Loucy (cell line): ENCODE data around the gene STXBP5.

ENCODE experiments used
- H2AFZ ChIP-seq: fragments of 200-600 bp; sonication (generic); 2 replicates; pipeline ENCODE4 v1.6.0; 2016; ENCODE audit warnings: antibody characterized with exemption, mild to moderate bottlenecking, low read length, moderate library complexity
- H3F3A ChIP-seq: fragments of 200-600 bp; 2 replicates; pipeline ENCODE4 v1.6.0; 2016; ENCODE audit warnings: antibody characterized with exemption, low read depth, mild to moderate bottlenecking
- H3K27me3 ChIP-seq: fragments of 200-600 bp; sonication (generic); 2 replicates; pipeline ENCODE4 v1.6.1; 2014; ENCODE audit warnings: low read length, mild to moderate bottlenecking; ENCODE audit not compliant: insufficient read depth, poor library complexity, severe bottlenecking
- H3K36me3 ChIP-seq: fragments of 200-600 bp; sonication (generic); 2 replicates; pipeline ENCODE4 v1.6.1; 2016; ENCODE audit warnings: low read length; ENCODE audit not compliant: insufficient read depth
- H3K4me1 ChIP-seq: fragments of 200-600 bp; sonication (generic); 2 replicates; pipeline ENCODE4 v1.5.1; 2014; ENCODE audit warnings: low read length, mild to moderate bottlenecking; ENCODE audit not compliant: insufficient read depth, poor library complexity, severe bottlenecking
- H3K4me2 ChIP-seq: fragments of 200-600 bp; sonication (generic); 2 replicates; pipeline ENCODE4 v1.6.0; 2014; ENCODE audit warnings: antibody characterized with exemption, low read length, low read depth, mild to moderate bottlenecking; ENCODE audit not compliant: poor library complexity, severe bottlenecking
- H3K4me3 ChIP-seq: fragments of 200-600 bp; sonication (generic); 2 replicates; pipeline ENCODE4 v1.5.1; 2014; ENCODE audit warnings: low read length, mild to moderate bottlenecking, mixed read lengths; ENCODE audit not compliant: poor library complexity, severe bottlenecking
- H3K79me2 ChIP-seq: fragments of 200-600 bp; sonication (generic); 2 replicates; pipeline ENCODE4 v1.6.1; 2014; ENCODE audit warnings: low read length; ENCODE audit not compliant: insufficient read depth
- H3K9ac ChIP-seq: fragments of 200-600 bp; sonication (generic); 2 replicates; pipeline ENCODE4 v1.6.0; 2014; ENCODE audit warnings: mild to moderate bottlenecking, low read depth, low read length, moderate library complexity; ENCODE audit not compliant: poor library complexity, severe bottlenecking
- H3K9me2 ChIP-seq: fragments of 200-600 bp; sonication (generic); replicated peaks from 2 replicates; pipeline ENCODE4 v1.6.1; 2016; ENCODE audit warnings: low read depth, low read length, mixed read lengths
- H3K9me3 ChIP-seq: fragments of 200-600 bp; sonication (generic); 2 replicates; pipeline ENCODE4 v1.6.1; 2014; ENCODE audit warnings: mild to moderate bottlenecking, antibody characterized with exemption, low read length, low read depth; ENCODE audit not compliant: insufficient read depth
- H4K20me1 ChIP-seq: fragments of 200-600 bp; sonication (generic); 2 replicates; pipeline ENCODE4 v1.6.0; 2014; ENCODE audit warnings: antibody characterized with exemption, low read length, mild to moderate bottlenecking; ENCODE audit not compliant: insufficient read depth, poor library complexity, severe bottlenecking
- CTCF ChIP-seq: fragments of 200-600 bp; sonication (generic); conservative IDR thresholded peaks from 2 replicates; pipeline ENCODE4 v1.5.1; 2014; ENCODE audit warnings: mild to moderate bottlenecking, antibody characterized with exemption, low read length
- EZH2phosphoT487 ChIP-seq: fragments of 200-600 bp; IDR thresholded peaks from 2 replicates; pipeline ENCODE4 v1.6.1; 2018; ENCODE audit warnings: antibody characterized with exemption, mild to moderate bottlenecking, moderate library complexity, borderline replicate concordance

Gene STXBP5

GRCh38 chr6:147434076-147434475, 229.9 kb downstream of the STXBP5 start:
- no peak overlapping the region for H3K4me2 ChIP-seq
- no peaks in the 10 kb centered on the region for H3K9me2 ChIP-seq
- H3K4me1 ChIP-seq = no peaks in the 10 kb centered on the region
- H4K20me1 ChIP-seq = no peaks in the 10 kb centered on the region
- H3K27me3 ChIP-seq = no peaks in the 10 kb centered on the region
- H2AFZ ChIP-seq = no peak overlapping the region
- no peaks in the 10 kb centered on the region for H3K36me3 ChIP-seq
- TF ChIP-seq EZH2phosphoT487 (no peak), CTCF (no peak)
- no peaks in the 10 kb centered on the region for H3K9me3 ChIP-seq
- no peak overlapping the region for H3K4me3 ChIP-seq
- no peaks in the 10 kb centered on the region for H3F3A ChIP-seq
- no peaks in the 10 kb centered on the region for H3K79me2 ChIP-seq
- H3K9ac ChIP-seq = no peak overlapping the region

GRCh38 chr6:147434516-147434915, 230.3 kb downstream of the STXBP5 start:
- H3K4me3 ChIP-seq = no peak overlapping the region
- H3F3A ChIP-seq = no peaks in the 10 kb centered on the region
- no peaks in the 10 kb centered on the region for H3K4me1 ChIP-seq
- H3K36me3 ChIP-seq = no peaks in the 10 kb centered on the region
- no peaks in the 10 kb centered on the region for H3K9me2 ChIP-seq
- H4K20me1 ChIP-seq = no peaks in the 10 kb centered on the region
- no peak overlapping the region for H3K4me2 ChIP-seq
- no peaks in the 10 kb centered on the region for H3K79me2 ChIP-seq
- H3K27me3 ChIP-seq = no peaks in the 10 kb centered on the region
- TF ChIP-seq CTCF (no peak), EZH2phosphoT487 (no peak)
- no peak overlapping the region for H2AFZ ChIP-seq
- H3K9ac ChIP-seq = no peak overlapping the region
- H3K9me3 ChIP-seq = no peaks in the 10 kb centered on the region

DNA sequence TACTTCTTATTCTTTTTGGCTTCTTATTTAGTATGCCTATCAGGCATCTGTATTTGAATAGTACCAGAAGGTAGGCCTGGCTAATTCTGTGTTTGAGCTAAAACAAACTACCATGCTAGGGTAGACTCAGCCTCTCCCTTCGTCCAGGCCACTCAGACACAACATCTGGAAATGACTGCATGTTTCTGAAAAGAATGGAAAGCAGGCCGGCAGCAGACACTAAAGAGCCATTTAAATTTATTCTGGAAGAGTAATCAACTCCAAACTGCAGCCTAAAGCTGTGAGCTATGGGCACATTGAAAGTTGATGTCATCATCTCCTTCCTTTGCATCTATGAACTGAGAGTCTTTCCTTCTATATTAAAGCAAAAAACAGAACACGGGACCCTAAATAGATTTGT, 233.4 kb downstream of the STXBP5 start:
- TF ChIP-seq EZH2phosphoT487 (no peak), CTCF (no peak)

More for the DNA sequence above, 233.4 kb downstream of the STXBP5 start:
- no peak overlapping the region for H3K4me3 ChIP-seq
- no peak overlapping the region for H2AFZ ChIP-seq
- H4K20me1 ChIP-seq = no peaks in the 10 kb centered on the region
- H3K27me3 ChIP-seq = no peaks in the 10 kb centered on the region
- H3K79me2 ChIP-seq = no peaks in the 10 kb centered on the region
- H3K9ac ChIP-seq = no peak overlapping the region
- H3K9me3 ChIP-seq = no peaks in the 10 kb centered on the region
- no peaks in the 10 kb centered on the region for H3K4me1 ChIP-seq
- H3K4me2 ChIP-seq = no peak overlapping the region
- no peaks in the 10 kb centered on the region for H3K9me2 ChIP-seq
- H3F3A ChIP-seq = no peaks in the 10 kb centered on the region
- no peaks in the 10 kb centered on the region for H3K36me3 ChIP-seq
